B cell (primary cell): ENCODE results near the gene RASSF4. TPM values are rescaled to one million over a fixed set of nuclear protein-coding genes. Genes with fewer than 3 reads are reported as not detected.

Experiments
- ATAC-seq: fragments of 200-7000 bp; cut with Tn5 transposase; one replicate; pipeline ENCODE4 v1.10.0; 2021; ENCODE audit warnings: low read depth, mild to moderate bottlenecking, moderate number of reproducible peaks, moderate library complexity
- CTCF ChIA-PET: fragments of 350-600 bp; sonication (Branson Sonifier 250); formaldehyde crosslinking; loops from one replicate; lab custom pipeline; 2021; ENCODE audit warnings: antibody characterized with exemption, inconsistent platforms; lab: Charles Lee
- POLR2A ChIA-PET: fragments of 350-600 bp; sonication (Branson Sonifier 250); formaldehyde crosslinking; loops from one replicate; lab custom pipeline; 2021; ENCODE audit warnings: antibody characterized with exemption; lab: Charles Lee
- DNase-seq: peaks from one replicate; pipeline ENCODE4 v3.0.0; 2013
- H2AFZ ChIP-seq: 2 replicates; pipeline ENCODE4 v1.6.1; 2012; ENCODE audit warnings: mild to moderate bottlenecking, low read depth, low read length; ENCODE audit not compliant: insufficient read depth, poor library complexity, severe bottlenecking
- H3K27ac ChIP-seq, 2 donors: 1 replicate in 1 of 2; 2 replicates in 1 of 2; pipeline ENCODE4 v1.5.1; 2012 to 2013; ENCODE audit warnings: low read length in 2 of 2, mild to moderate bottlenecking in 2 of 2, moderate library complexity in 1 of 2
- H3K27me3 ChIP-seq, 4 experiments: fragments of 200-600 bp in 1 of 4; sonication (generic) in 1 of 4; replicated peaks in 1 of 4; 1 replicate in 2 of 4; 2 replicates in 2 of 4; pipeline versions ENCODE4 v1.6.1 to v1.7.0; 2013 to 2016; ENCODE audit warnings: low read length in 3 of 4, mild to moderate bottlenecking in 2 of 4, mixed read lengths in 1 of 4, moderate library complexity in 1 of 4; ENCODE audit not compliant: insufficient read depth in 4 of 4, control insufficient read depth in 3 of 4; ENCODE audit errors: control extremely low read depth in 1 of 4
- H3K36me3 ChIP-seq, 2 experiments: replicated peaks in 1 of 2; 1 replicate in 1 of 2; 2 replicates in 1 of 2; pipeline versions ENCODE4 v1.6.1 to v1.7.1; 2013; ENCODE audit warnings: low read length in 1 of 2; ENCODE audit not compliant: insufficient read depth in 2 of 2, control insufficient read depth in 1 of 2; ENCODE audit errors: control extremely low read depth in 1 of 2, extremely low read depth in 1 of 2
- H3K4me1 ChIP-seq, 2 donors: fragments of 200-600 bp in 1 of 2; sonication (generic) in 1 of 2; 1 replicate in 1 of 2; 2 replicates in 1 of 2; pipeline versions ENCODE4 v1.5.1 to v1.6.1; 2013 to 2017; ENCODE audit warnings: low read length in 2 of 2; ENCODE audit not compliant: control insufficient read depth in 2 of 2, insufficient read depth in 2 of 2
- H3K4me2 ChIP-seq: replicated peaks from 2 replicates; pipeline ENCODE3; 2012; ENCODE audit warnings: mild to moderate bottlenecking, low read depth, low read length; ENCODE audit not compliant: poor library complexity, severe bottlenecking
- H3K4me3 ChIP-seq, 5 experiments: fragments of 200-600 bp in 1 of 5; sonication (generic) in 1 of 5; 1 replicate in 3 of 5; 2 replicates in 2 of 5; pipeline versions ENCODE4 v1.5.1 to v1.7.0; 2011 to 2016; ENCODE audit warnings: low read length in 4 of 5, mild to moderate bottlenecking in 4 of 5, low read depth in 2 of 5, control low read depth in 1 of 5, moderate library complexity in 1 of 5; ENCODE audit not compliant: insufficient read depth in 1 of 5; ENCODE audit errors: control extremely low read depth in 1 of 5, extremely low read depth in 1 of 5
- H3K79me2 ChIP-seq: fragments of 200-600 bp; sonication (generic); one replicate; pipeline ENCODE4 v1.6.0; 2016; ENCODE audit warnings: low read length; ENCODE audit not compliant: control insufficient read depth, insufficient read depth
- H3K9ac ChIP-seq: fragments of 200-600 bp; sonication (generic); 2 replicates; pipeline ENCODE4 v1.6.1; 2017; ENCODE audit warnings: mild to moderate bottlenecking, low read length, moderate library complexity
- H3K9me3 ChIP-seq, 3 donors: one replicate each; pipeline versions ENCODE4 v1.6.1 to v1.7.1; 2013; ENCODE audit warnings: low read length in 2 of 3; ENCODE audit not compliant: control insufficient read depth in 2 of 3, insufficient read depth in 1 of 3; ENCODE audit errors: control extremely low read depth in 1 of 3
- H4K20me1 ChIP-seq: 2 replicates; pipeline ENCODE4 v1.6.0; 2012; ENCODE audit warnings: mild to moderate bottlenecking, low read length; ENCODE audit not compliant: insufficient read depth, control insufficient read depth, poor library complexity, severe bottlenecking
- H3K27ac Mint-ChIP-seq: one replicate; pipeline ENCODE4 v1.8.0; 2021; ENCODE audit warnings: mixed read lengths
- H3K27me3 Mint-ChIP-seq: one replicate; pipeline ENCODE4 v1.8.0; 2021; ENCODE audit warnings: mixed read lengths
- H3K4me1 Mint-ChIP-seq: one replicate; pipeline ENCODE4 v1.8.0; 2021; ENCODE audit warnings: mixed read lengths
- H3K4me3 Mint-ChIP-seq: one replicate; pipeline ENCODE4 v1.8.0; 2021; ENCODE audit warnings: mixed read lengths
- H3K9me3 Mint-ChIP-seq: one replicate; pipeline ENCODE4 v1.8.0; 2022; ENCODE audit warnings: mixed read lengths; ENCODE audit not compliant: insufficient read depth
- EZH2 ChIP-seq: IDR thresholded peaks from 2 replicates; pipeline ENCODE4 v1.6.1; 2012; ENCODE audit warnings: borderline replicate concordance, low read depth, mild to moderate bottlenecking, moderate library complexity, low read length; ENCODE audit not compliant: insufficient read depth, poor library complexity, severe bottlenecking
- WGBS: methylation state at CpG from one replicate; pipeline ENCODE4 v1.1.5; 2013; ENCODE audit warnings: missing lambda C conversion rate; ENCODE audit not compliant: insufficient coverage; 5-methylcytosine and 5-hydroxymethylcytosine counted together
- intact Hi-C: fragments of 100-400 bp; cut with micrococcal nuclease; formaldehyde crosslinking; loops from one replicate; pipeline ENCODE4 v1.10.0; 2022
- polyA plus RNA-seq: library from polyadenylated mRNA; depleted of rRNA; stranded (reverse); fragments of >200 nt; gene quantifications from 2 replicates; pipeline ENCODE4 v1.2.3, GENCODE V29; 2012
- total RNA-seq, 2 donors: library from RNA; stranded (reverse); fragments of 120-200 nt in 1 of 2; gene quantifications; 1 replicate in 1 of 2; 2 replicates in 1 of 2; pipeline versions ENCODE4 v1.2.3 to v1.2.4, GENCODE V29; 2013 to 2022
- TF ChIP-seq, protein P1 (sequence below): fragments of 200-600 bp; IDR thresholded peaks from one replicate; pipeline ENCODE4 v1.8.0; 2022; ENCODE audit warnings: antibody characterized with exemption, mild to moderate bottlenecking

Gene RASSF4
- total and polyA plus RNA-seq, 2 donors (not counting 1 experiment from before 2014, with no cell fraction given), result 1.9 to 2.6 TPM

DNA sequence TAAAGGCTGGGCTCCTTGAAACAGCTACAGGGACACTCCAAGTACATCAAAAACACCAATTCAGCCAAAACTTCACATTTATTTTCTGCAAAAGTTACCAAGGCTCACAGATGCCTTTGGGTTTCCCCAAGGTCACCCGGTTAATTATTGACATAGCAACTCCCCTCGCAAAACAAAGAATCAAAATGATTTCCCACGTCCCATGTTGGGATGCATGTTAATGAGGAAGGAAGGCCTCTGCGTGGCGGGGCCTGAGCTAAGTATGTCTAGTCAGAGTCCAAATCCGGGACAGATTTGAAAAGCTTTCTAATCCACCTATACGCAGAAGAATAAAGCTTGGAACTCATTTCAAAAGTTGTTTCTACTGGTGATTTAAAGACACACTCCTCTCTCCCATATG is 49.0 kb upstream of the RASSF4 start:
- H3K27ac ChIP-seq, result no peak overlapping the region
- no peaks in the 10 kb centered on the region for H3K9me3 Mint-ChIP-seq
- peaks cover 12% of the 10 kb centered on the region for H3K27me3 Mint-ChIP-seq
- H3K27me3 ChIP-seq, result peaks cover 0 to 5% (median 2%) of the 10 kb centered on the region in 4 experiments
- H3K4me1 ChIP-seq, result peaks cover 10 to 14% of the 10 kb centered on the region in 2 donors
- CTCF ChIA-PET, result no interaction called here
- H3K4me3 Mint-ChIP-seq, result no peak overlapping the region
- no peaks in the 10 kb centered on the region for H3K9me3 ChIP-seq
- no peaks in the 10 kb centered on the region for H3K79me2 ChIP-seq
- H3K27ac Mint-ChIP-seq, result no peak overlapping the region
- H3K4me2 ChIP-seq, result no peak overlapping the region
- DNase-seq (no peak), ATAC-seq (no peak)
- H4K20me1 ChIP-seq, result no peaks in the 10 kb centered on the region
- TF ChIP-seq EZH2, result no peak
- TF ChIP-seq, protein P1, sequence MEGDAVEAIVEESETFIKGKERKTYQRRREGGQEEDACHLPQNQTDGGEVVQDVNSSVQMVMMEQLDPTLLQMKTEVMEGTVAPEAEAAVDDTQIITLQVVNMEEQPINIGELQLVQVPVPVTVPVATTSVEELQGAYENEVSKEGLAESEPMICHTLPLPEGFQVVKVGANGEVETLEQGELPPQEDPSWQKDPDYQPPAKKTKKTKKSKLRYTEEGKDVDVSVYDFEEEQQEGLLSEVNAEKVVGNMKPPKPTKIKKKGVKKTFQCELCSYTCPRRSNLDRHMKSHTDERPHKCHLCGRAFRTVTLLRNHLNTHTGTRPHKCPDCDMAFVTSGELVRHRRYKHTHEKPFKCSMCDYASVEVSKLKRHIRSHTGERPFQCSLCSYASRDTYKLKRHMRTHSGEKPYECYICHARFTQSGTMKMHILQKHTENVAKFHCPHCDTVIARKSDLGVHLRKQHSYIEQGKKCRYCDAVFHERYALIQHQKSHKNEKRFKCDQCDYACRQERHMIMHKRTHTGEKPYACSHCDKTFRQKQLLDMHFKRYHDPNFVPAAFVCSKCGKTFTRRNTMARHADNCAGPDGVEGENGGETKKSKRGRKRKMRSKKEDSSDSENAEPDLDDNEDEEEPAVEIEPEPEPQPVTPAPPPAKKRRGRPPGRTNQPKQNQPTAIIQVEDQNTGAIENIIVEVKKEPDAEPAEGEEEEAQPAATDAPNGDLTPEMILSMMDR, result no peak
- H3K9ac ChIP-seq, result no peak overlapping the region
- 100% methylated on average over 1 of the region's 7 CpGs for WGBS
- POLR2A ChIA-PET, result no interaction called here
- no peaks in the 10 kb centered on the region for H3K36me3 ChIP-seq
- H3K4me3 ChIP-seq, result no peak overlapping the region
- intact Hi-C loops, result no loop called here
- peaks cover 11% of the 10 kb centered on the region for H3K4me1 Mint-ChIP-seq
- H2AFZ ChIP-seq, result no peak overlapping the region

DNA sequence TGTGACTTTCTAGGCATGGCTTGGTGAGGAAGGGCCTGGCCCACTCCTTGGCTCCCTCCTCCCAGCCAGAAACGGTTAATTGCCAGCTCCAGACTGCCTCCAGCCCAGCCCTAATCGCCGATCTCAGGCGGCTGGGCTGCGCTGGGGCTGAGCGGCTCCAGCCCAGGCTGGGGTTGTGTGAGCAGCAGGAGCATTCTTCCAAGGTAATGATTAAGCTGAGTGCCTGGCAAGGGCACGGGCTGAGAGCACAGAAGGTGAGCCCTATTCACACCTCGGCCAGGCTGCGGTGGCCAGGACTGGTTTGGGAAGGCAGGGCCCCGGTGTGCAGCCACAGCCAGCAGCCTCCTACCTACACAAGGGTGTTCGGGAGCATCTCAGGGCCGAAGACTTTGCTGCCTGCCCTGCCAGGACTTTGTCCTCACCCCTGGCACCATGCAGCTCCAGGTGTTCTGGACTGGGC is 48.5 kb upstream of the RASSF4 start, which contains the start of gene TMEM72:
Gene TMEM72 (plus strand): TSS at position 257 of the 460 bp plus-strand sequence. CDS start 176 bp downstream, at position 433.
- CTCF ChIA-PET, result no interaction called here
- Histone ChIP-seq H3K4me3 (no peak within 1 kb of the TSS), H2AFZ (no peak within 1 kb of the TSS), H3K9ac (no peak within 1 kb of the TSS), H3K4me2 (no peak within 1 kb of the TSS), H4K20me1 (no peaks in the 10 kb centered on the region), H3K4me1 (peaks cover 10 to 14% of the 10 kb centered on the region in 2 donors), H3K36me3 (no peaks in the 10 kb centered on the region), H3K27ac (no peak within 1 kb of the TSS), H3K9me3 (no peaks in the 10 kb centered on the region), H3K79me2 (no peaks in the 10 kb centered on the region), H3K27me3 (peaks cover 0 to 5% (median under 1%) of the 10 kb centered on the region in 4 experiments)
- Mint-ChIP-seq H3K4me1 (peaks cover 11% of the 10 kb centered on the region), H3K27me3 (peaks cover 15% of the 10 kb centered on the region), H3K27ac (no peak within 1 kb of the TSS), H3K9me3 (no peaks in the 10 kb centered on the region), H3K4me3 (no peak within 1 kb of the TSS)
- POLR2A ChIA-PET, result no interaction called here
- TF ChIP-seq, protein P1, result no peak
- TF ChIP-seq EZH2, result no peak
- DNase-seq (no peak), ATAC-seq (no peak)
- 91% methylated on average over 12 of the region's 12 CpGs for WGBS
- intact Hi-C loops, result no loop called here
